Subcutaneous abdominal adipose tissue (tissue), 5 donors: Measurements from ENCODE around the gene DGKB.

Experiments
- H3K27ac ChIP-seq: one replicate; pipeline ENCODE4 v1.7.0; 2013; ENCODE audit warnings: low read depth, mild to moderate bottlenecking, inconsistent platforms, low read length, moderate library complexity
- H3K27me3 ChIP-seq, 5 donors: one replicate each; pipeline ENCODE4 v1.7.0; 2013; ENCODE audit warnings: low read length in 5 of 5, inconsistent platforms in 1 of 5; ENCODE audit not compliant: control insufficient read depth in 5 of 5, insufficient read depth in 4 of 5
- H3K36me3 ChIP-seq, 5 donors: one replicate each; pipeline ENCODE4 v1.7.0; 2013; ENCODE audit warnings: low read length in 5 of 5; ENCODE audit not compliant: control insufficient read depth in 5 of 5, insufficient read depth in 5 of 5
- H3K4me1 ChIP-seq, 5 donors: one replicate each; pipeline ENCODE4 v1.7.0; 2013; ENCODE audit warnings: low read length in 5 of 5, mild to moderate bottlenecking in 3 of 5, moderate library complexity in 1 of 5; ENCODE audit not compliant: control insufficient read depth in 5 of 5, insufficient read depth in 5 of 5
- H3K4me3 ChIP-seq, 5 donors: one replicate each; pipeline ENCODE4 v1.7.0; 2013; ENCODE audit warnings: low read length in 5 of 5, low read depth in 1 of 5
- H3K9ac ChIP-seq, 5 donors: one replicate each; pipeline ENCODE4 v1.7.0; 2013; ENCODE audit warnings: low read length in 5 of 5, mild to moderate bottlenecking in 4 of 5, moderate library complexity in 3 of 5
- H3K9me3 ChIP-seq, 5 donors: one replicate each; pipeline ENCODE4 v1.7.0; 2013; ENCODE audit warnings: low read length in 5 of 5; ENCODE audit not compliant: control insufficient read depth in 5 of 5
- donor health status: healthy.
- donor health status: healthy.
- donor health status: healthy.
- donor health status: healthy.
- donor health status: healthy.

DGKB gene

GRCh38 chr7:14590206-14590605 lies 312.3 kb downstream of the DGKB start:
- no peak overlapping the region for H3K9ac ChIP-seq
- no peak overlapping the region for H3K27ac ChIP-seq
- no peak overlapping the region for H3K4me3 ChIP-seq

GRCh38 chr7:14585232-14585631 lies 317.3 kb downstream of the DGKB start:
- H3K36me3 ChIP-seq, result no peaks in the 10 kb centered on the region
- H3K4me3 ChIP-seq, result peak overlapping the region in 1 of 5 donors; percentile 37
- H3K27ac ChIP-seq, result no peak overlapping the region
- no peaks in the 10 kb centered on the region for H3K27me3 ChIP-seq
- no peak overlapping the region for H3K9ac ChIP-seq
- H3K9me3 ChIP-seq, result peaks cover 0 to 16% (median 9%) of the 10 kb centered on the region in 5 donors
- H3K4me1 ChIP-seq, result no peaks in the 10 kb centered on the region

More at GRCh38 chr7:14590206-14590605, 312.3 kb downstream of the DGKB start:
- H3K9me3 ChIP-seq, result peaks cover 0 to 13% (median 8%) of the 10 kb centered on the region in 5 donors
- H3K4me1 ChIP-seq, result no peaks in the 10 kb centered on the region
- no peaks in the 10 kb centered on the region for H3K27me3 ChIP-seq
- H3K36me3 ChIP-seq, result no peaks in the 10 kb centered on the region

GRCh38 chr7:14583518-14583917 lies 319.0 kb downstream of the DGKB start:
- Histone ChIP-seq H3K27me3 (no peaks in the 10 kb centered on the region), H3K36me3 (no peaks in the 10 kb centered on the region), H3K9me3 (peaks cover 0 to 16% (median 9%) of the 10 kb centered on the region in 5 donors), H3K9ac (no peak overlapping the region), H3K4me3 (no peak overlapping the region), H3K27ac (no peak overlapping the region), H3K4me1 (no peaks in the 10 kb centered on the region)

GRCh38 chr7:14582010-14582409 lies 320.5 kb downstream of the DGKB start:
- H3K9ac ChIP-seq, result no peak overlapping the region
- peaks cover 0 to 16% (median 9%) of the 10 kb centered on the region in 5 donors for H3K9me3 ChIP-seq
- H3K4me3 ChIP-seq, result no peak overlapping the region
- H3K36me3 ChIP-seq, result no peaks in the 10 kb centered on the region
- H3K4me1 ChIP-seq, result no peaks in the 10 kb centered on the region
- no peak overlapping the region for H3K27ac ChIP-seq
- no peaks in the 10 kb centered on the region for H3K27me3 ChIP-seq

- Histone ChIP-seq H3K4me3 (no peak overlapping the region), H3K9ac (no peak overlapping the region), H3K9me3 (peaks cover 0 to under 1% (median 0%) of the 10 kb centered on the region in 5 donors), H3K4me1 (no peaks in the 10 kb centered on the region), H3K36me3 (no peaks in the 10 kb centered on the region), H3K27me3 (no peaks in the 10 kb centered on the region), H3K27ac (no peak overlapping the region)
Measured at GRCh38 chr7:14579971-14580370, 322.6 kb downstream of the DGKB start.

GRCh38 chr7:14576578-14576977 lies 326.0 kb downstream of the DGKB start:
- Histone ChIP-seq H3K4me1 (no peaks in the 10 kb centered on the region), H3K4me3 (no peak overlapping the region), H3K36me3 (no peaks in the 10 kb centered on the region), H3K27me3 (no peaks in the 10 kb centered on the region), H3K27ac (no peak overlapping the region), H3K9me3 (no peaks in the 10 kb centered on the region), H3K9ac (no peak overlapping the region)

GRCh38 chr7:14570750-14571607 lies 331.6 kb downstream of the DGKB start:
- no peaks in the 10 kb centered on the region for H3K9me3 ChIP-seq
- H3K4me1 ChIP-seq, result no peaks in the 10 kb centered on the region
- H3K27ac ChIP-seq, result no peak overlapping the region
- no peaks in the 10 kb centered on the region for H3K36me3 ChIP-seq
- no peaks in the 10 kb centered on the region for H3K27me3 ChIP-seq
- no peak overlapping the region for H3K9ac ChIP-seq
- H3K4me3 ChIP-seq, result no peak overlapping the region

- Histone ChIP-seq H3K4me3 (no peak overlapping the region), H3K27me3 (no peaks in the 10 kb centered on the region), H3K36me3 (no peaks in the 10 kb centered on the region), H3K9me3 (no peaks in the 10 kb centered on the region), H3K9ac (no peak overlapping the region), H3K4me1 (no peaks in the 10 kb centered on the region), H3K27ac (no peak overlapping the region)
Measured at GRCh38 chr7:14552060-14552459, 350.5 kb downstream of the DGKB start.

- H3K36me3 ChIP-seq, result no peaks in the 10 kb centered on the region
- no peak overlapping the region for H3K9ac ChIP-seq
- no peaks in the 10 kb centered on the region for H3K9me3 ChIP-seq
- no peak overlapping the region for H3K27ac ChIP-seq
- H3K27me3 ChIP-seq, result no peaks in the 10 kb centered on the region
- no peak overlapping the region for H3K4me3 ChIP-seq
- no peaks in the 10 kb centered on the region for H3K4me1 ChIP-seq
Measured at GRCh38 chr7:14551310-14551709, 351.2 kb downstream of the DGKB start.

GRCh38 chr7:14542624-14543023 lies 359.9 kb downstream of the DGKB start:
- Histone ChIP-seq H3K9ac (no peak overlapping the region), H3K27ac (no peak overlapping the region), H3K9me3 (no peaks in the 10 kb centered on the region), H3K4me1 (no peaks in the 10 kb centered on the region), H3K4me3 (no peak overlapping the region), H3K27me3 (no peaks in the 10 kb centered on the region), H3K36me3 (no peaks in the 10 kb centered on the region)
